HL-60/S4 (cell line): Measurements from ENCODE around the gene GMDS.

Source experiments
- in situ Hi-C: fragments of 300-500 bp; cut with MboI; formaldehyde crosslinking; loops from 2 replicates; pipeline ENCODE4 v1.14.3; 2022; ENCODE audit warnings: low sequenced_read_pairs

The GMDS gene

GRCh38 chr6:1601158-1602048, 644.0 kb downstream of the GMDS start:
- in situ Hi-C loops: no loop called here

GRCh38 chr6:1600764-1601157, 644.6 kb downstream of the GMDS start:
- in situ Hi-C loops: no loop called here

GRCh38 chr6:1600063-1600763, 645.2 kb downstream of the GMDS start:
- in situ Hi-C loops: no loop called here

GRCh38 chr6:1599469-1599868, 645.9 kb downstream of the GMDS start:
- in situ Hi-C loops: loop anchor here (25.0 kb wide), 2 partner anchors 513 to 1088 kb away; no protein-coding TSS in a partner anchor

- in situ Hi-C loops: loop anchor here (25.0 kb wide), 2 partner anchors 513 to 1088 kb away; no protein-coding TSS in a partner anchor
Observed at GRCh38 chr6:1598886-1599285, 646.5 kb downstream of the GMDS start.

- in situ Hi-C loops: loop anchor here (25.0 kb wide), 2 partner anchors 514 to 1089 kb away; no protein-coding TSS in a partner anchor
Observed at GRCh38 chr6:1598433-1598832, 647.0 kb downstream of the GMDS start.

GRCh38 chr6:1597924-1598323, 647.5 kb downstream of the GMDS start:
- in situ Hi-C loops: loop anchor here (25.0 kb wide), 2 partner anchors 514 to 1089 kb away; no protein-coding TSS in a partner anchor

- in situ Hi-C loops: loop anchor here (25.0 kb wide), 2 partner anchors 515 to 1090 kb away; no protein-coding TSS in a partner anchor
Observed at GRCh38 chr6:1597121-1597744, 648.2 kb downstream of the GMDS start.

- in situ Hi-C loops: loop anchor here (25.0 kb wide), 2 partner anchors 516 to 1091 kb away; no protein-coding TSS in a partner anchor
Observed at GRCh38 chr6:1596088-1596852, 649.1 kb downstream of the GMDS start.

- in situ Hi-C loops: loop anchor here (25.0 kb wide), 2 partner anchors 517 to 1092 kb away; no protein-coding TSS in a partner anchor
Observed at GRCh38 chr6:1595271-1596087, 649.9 kb downstream of the GMDS start.

GRCh38 chr6:1594445-1595200, 650.8 kb downstream of the GMDS start:
- in situ Hi-C loops: loop anchor here (25.0 kb wide), 2 partner anchors 518 to 1093 kb away; no protein-coding TSS in a partner anchor

- in situ Hi-C loops: loop anchor here (25.0 kb wide), 2 partner anchors 518 to 1093 kb away; no protein-coding TSS in a partner anchor
Observed at GRCh38 chr6:1593958-1594314, 651.5 kb downstream of the GMDS start.

- in situ Hi-C loops: loop anchor here (25.0 kb wide), 2 partner anchors 519 to 1094 kb away; no protein-coding TSS in a partner anchor
Observed at GRCh38 chr6:1593286-1593957, 652.0 kb downstream of the GMDS start.

- in situ Hi-C loops: loop anchor here (25.0 kb wide), 2 partner anchors 519 to 1094 kb away; no protein-coding TSS in a partner anchor
Observed at GRCh38 chr6:1592852-1593251, 652.6 kb downstream of the GMDS start.

- in situ Hi-C loops: loop anchor here (25.0 kb wide), 2 partner anchors 520 to 1095 kb away; no protein-coding TSS in a partner anchor
Observed at GRCh38 chr6:1591926-1592325, 653.5 kb downstream of the GMDS start.

- in situ Hi-C loops: loop anchor here (25.0 kb wide), 2 partner anchors 521 to 1096 kb away; no protein-coding TSS in a partner anchor
Observed at GRCh38 chr6:1591243-1591642, 654.2 kb downstream of the GMDS start.

- in situ Hi-C loops: loop anchor here (25.0 kb wide), 2 partner anchors 522 to 1097 kb away; no protein-coding TSS in a partner anchor
Observed at GRCh38 chr6:1590580-1590979, 654.8 kb downstream of the GMDS start.
